ENCODE measurements around the gene PSPC1.
"Not testable (repeated sequence)": the region's sequence is repeated elsewhere in the genome, so short reads cannot be mapped to it uniquely, and the experiment has no call there.

Gene PSPC1

DNA sequence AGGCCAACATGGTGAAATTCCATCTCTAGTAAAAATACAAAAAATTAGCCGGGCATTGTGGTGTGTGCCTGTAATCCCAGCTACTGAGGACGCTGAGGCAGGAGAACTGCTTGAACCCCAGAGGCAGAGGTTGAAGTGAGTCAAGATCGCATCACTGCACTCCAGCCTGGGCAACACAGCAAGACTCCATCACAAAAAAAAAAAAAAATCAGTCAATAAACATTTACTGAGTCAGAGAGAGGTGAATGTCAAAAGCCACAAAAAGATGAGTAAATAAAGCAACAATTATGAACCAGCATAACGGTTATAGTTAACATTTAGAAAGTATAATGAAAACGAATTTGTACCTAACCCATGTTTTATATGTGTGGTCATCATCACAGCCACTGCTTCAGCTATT, 23.1 kb downstream of the PSPC1 start:
- DNase-seq, result no peak

GRCh38 chr13:19742643-19743042, 40.1 kb downstream of the PSPC1 start:
- DNase-seq, result no peak

- DNase-seq, result no peak
Measured at GRCh38 chr13:19737844-19738557, 44.7 kb downstream of the PSPC1 start.

- no peak for DNase-seq
Measured at GRCh38 chr13:19726611-19727010, 56.1 kb downstream of the PSPC1 start.

GRCh38 chr13:19725320-19725719, 57.4 kb downstream of the PSPC1 start:
- no peak for DNase-seq

DNA sequence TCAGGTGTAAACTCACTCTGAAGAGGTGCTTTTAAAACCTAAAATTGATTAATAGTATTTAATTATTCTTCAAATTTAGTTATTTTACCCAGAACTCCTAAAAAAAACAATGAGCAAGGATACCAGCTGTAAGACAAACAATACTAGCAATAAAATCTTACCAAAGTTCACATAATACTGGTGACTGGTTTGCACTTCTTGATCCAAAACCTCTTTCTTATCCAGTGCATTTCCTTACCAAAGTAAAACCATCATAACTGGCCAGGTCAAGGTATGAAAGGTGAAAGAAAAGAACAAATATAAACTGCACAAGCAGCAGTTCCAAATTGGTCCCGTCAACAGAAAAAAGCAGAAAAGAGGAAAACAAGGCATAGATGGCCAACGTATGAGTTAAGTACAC, 62.7 kb downstream of the PSPC1 start:
- no peak for DNase-seq

GRCh38 chr13:19713186-19713965, 69.4 kb downstream of the PSPC1 start:
- no peak for DNase-seq

DNA sequence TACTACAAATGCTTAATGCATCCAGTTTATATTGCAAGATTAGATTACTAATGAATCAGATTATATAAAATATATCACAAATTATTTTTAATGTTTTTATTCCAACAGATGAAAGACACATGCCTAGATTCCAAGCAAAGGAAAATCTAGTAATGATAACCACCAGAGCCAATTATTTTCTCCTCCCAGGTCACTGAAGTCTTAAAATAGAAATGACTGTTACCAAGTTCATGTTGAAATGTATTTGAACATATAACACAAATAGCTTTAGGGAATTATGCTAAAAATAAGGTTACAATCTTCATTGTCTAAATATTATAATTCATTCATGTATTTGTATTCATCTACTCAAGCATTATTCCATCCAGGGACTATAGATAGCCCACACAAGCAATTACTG, 73.0 kb downstream of the PSPC1 start:
- DNase-seq, result not testable (repeated sequence)

- not testable (repeated sequence) for DNase-seq
Measured at GRCh38 chr13:19709039-19709438, 73.7 kb downstream of the PSPC1 start.

- not testable (repeated sequence) for DNase-seq
Measured at GRCh38 chr13:19704256-19704655, 78.5 kb downstream of the PSPC1 start.

GRCh38 chr13:19701619-19702018, 81.1 kb downstream of the PSPC1 start:
- not testable (repeated sequence) for DNase-seq

DNA sequence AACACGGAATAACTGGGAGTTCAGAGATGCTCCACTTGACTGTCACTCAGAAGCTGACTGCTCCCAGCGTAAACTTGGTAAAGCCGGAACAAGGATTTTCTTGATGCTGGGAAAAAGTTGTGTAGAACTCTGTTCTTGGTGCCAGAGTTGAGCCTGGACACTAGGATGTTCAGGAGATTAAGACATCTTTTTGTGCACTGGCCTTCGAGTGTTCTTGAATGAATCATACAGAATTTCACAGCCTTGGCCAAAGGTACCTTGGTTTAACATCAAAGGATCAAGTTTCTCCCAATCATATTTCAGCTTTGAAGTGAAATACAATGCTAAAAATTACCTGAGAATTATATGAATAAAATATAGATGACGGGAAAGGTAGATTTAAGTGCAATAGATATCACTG, 81.8 kb downstream of the PSPC1 start:
- not testable (repeated sequence) for DNase-seq

DNA sequence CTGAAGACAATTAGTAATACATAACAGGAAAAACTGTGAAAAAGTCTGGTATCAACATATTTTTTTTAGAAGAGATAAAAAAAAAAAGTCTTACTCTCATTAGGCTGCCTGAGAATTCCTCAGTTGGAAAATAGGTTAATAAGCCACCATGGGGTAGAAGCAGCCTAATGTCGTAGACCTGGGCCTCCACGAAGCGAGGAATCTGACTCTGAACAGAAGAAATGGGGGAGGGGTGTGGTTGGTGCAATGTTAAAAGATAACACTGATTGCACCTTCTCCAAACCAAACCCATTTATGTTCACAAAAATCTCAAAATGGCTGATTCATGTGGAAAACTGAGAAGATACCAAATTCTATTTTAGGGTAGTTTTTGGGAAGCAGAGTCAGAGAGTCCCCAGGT, 86.9 kb downstream of the PSPC1 start:
- no peak for DNase-seq

DNA sequence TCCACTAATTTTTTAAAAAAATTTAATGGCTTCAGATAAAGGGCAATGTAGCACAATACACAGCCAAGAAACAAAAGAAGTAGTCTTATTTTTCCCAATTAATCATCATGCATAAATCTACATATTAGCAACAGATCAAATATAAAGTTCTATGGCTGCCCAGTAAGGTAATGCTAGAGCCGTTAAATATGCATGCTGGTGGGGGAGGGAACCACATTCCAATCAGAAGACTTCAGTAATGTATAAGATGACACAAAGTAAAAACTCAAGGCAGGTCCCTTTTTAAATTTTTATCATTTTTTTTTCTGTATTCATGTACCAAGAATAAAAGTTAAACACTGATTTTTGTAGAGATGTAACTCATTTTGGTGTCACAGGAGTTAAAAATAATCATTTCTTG, 87.3 kb downstream of the PSPC1 start:
- no peak for DNase-seq

DNA sequence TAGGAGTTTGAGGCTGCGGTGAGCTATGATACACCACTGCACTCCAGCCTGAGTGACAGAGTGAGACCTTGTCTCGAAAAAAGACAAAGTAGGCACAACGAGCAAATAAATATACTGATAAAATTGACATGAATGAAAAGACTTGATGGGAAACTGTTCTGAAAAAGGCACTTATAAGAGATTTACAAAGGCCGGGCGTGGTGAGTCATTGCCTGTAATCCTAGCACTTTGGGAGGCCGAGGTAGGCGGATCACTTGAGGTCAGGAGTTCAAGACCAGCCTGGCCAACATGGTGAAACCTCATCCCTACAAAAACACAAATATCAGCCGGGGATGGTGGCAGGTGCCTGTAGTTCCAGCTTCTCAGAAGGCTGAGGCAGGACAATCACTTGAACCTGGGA, 91.3 kb downstream of the PSPC1 start:
- DNase-seq, result not testable (repeated sequence)

DNA sequence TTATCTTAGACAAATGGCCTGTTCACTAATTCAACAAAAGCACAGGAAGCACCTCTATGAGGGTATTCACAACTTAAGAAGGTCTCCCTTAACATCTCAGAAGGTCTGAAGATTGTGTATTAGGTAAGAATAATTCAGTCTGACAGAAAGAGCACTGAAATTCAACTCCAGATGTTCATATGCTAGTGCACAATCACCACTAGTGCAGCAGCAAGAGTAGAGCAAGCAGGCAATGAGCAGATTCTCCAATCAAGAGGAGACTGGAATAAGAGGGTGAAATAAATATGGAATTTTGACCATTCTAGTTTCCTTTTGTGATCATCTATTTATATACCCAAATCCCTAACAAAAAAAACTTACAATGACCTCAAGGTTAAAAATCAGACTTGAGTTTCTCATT, 97.3 kb downstream of the PSPC1 start:
- DNase-seq, result no peak

GRCh38 chr13:19685034-19685433, 97.7 kb downstream of the PSPC1 start:
- no peak for DNase-seq

GRCh38 chr13:19681517-19681916, 101.2 kb downstream of the PSPC1 start:
- DNase-seq, result no peak

DNA sequence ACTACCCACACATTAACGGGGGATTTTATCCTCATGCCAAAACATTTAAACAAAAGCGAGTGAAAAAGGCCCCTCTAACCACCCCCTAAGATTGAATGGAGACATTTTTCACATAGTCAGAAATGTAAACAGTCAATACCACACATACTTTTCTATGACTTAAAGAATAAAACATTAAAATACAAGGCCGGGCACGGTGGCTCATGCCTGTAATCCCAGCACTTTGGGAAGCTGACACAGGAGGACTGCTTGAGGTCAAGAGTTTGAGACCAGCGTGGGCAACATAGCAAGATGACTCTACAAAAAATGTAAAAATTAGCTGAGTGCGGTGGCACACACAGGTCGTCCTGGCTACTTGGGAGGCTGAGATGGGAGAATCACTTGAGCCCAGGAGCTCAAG, 102.0 kb downstream of the PSPC1 start:
- DNase-seq, result no peak

DNA sequence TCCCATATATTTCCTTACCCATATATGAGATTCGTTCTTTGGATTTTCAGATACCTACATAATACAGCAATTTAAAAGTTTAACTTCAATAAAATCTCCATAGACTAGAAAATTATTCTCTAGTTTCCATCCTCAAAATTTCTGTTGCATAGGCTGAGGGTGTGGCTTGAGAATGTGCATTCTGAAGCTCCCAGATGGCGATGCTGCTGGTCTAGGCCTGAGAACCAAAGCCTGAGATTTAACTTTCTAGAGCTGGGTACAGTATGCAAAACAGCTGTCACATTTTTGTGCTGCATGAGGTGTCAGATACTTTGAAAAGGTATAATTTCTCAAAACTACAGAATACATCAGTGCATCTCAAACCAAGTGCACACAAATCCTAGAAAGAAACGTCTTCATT, 106.6 kb downstream of the PSPC1 start:
- DNase-seq, result no peak

DNA sequence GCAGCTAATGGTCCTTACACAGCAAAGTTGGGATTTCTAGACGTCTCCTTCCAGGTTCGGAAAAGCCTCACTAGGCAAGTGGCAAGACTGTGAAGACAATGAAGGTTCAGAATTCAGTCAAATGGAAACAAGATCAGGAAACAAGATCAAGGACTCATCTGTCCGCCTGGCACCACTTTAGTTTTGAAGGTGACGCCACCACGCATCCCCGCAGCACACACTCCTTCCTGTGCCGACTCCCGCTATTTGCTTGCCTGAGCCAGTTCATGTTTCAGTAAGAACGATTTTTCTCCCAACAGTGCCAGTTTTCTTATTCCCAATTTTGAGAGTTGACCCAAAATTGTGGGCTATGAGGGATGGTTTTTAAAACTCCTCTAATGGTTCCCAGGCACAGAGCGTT, 107.8 kb downstream of the PSPC1 start:
- DNase-seq, result no peak

GRCh38 chr13:19673473-19674430, 109.0 kb downstream of the PSPC1 start:
- no peak for DNase-seq

- no peak for DNase-seq
Measured at GRCh38 chr13:19672990-19673389, 109.8 kb downstream of the PSPC1 start.
